Middle frontal gyrus (tissue), 1 donor: ENCODE measurements around the gene NLGN1.
"Not testable (repeated sequence)": the region's sequence is repeated elsewhere in the genome, so short reads cannot be mapped to it uniquely, and the experiment has no call there.

Experiments used
- DNase-seq: peaks from one replicate; pipeline ENCODE4 v3.0.0-alpha.2; 2015; ENCODE audit warnings: low spot score; ENCODE audit errors: extremely low spot score

Gene NLGN1

DNA sequence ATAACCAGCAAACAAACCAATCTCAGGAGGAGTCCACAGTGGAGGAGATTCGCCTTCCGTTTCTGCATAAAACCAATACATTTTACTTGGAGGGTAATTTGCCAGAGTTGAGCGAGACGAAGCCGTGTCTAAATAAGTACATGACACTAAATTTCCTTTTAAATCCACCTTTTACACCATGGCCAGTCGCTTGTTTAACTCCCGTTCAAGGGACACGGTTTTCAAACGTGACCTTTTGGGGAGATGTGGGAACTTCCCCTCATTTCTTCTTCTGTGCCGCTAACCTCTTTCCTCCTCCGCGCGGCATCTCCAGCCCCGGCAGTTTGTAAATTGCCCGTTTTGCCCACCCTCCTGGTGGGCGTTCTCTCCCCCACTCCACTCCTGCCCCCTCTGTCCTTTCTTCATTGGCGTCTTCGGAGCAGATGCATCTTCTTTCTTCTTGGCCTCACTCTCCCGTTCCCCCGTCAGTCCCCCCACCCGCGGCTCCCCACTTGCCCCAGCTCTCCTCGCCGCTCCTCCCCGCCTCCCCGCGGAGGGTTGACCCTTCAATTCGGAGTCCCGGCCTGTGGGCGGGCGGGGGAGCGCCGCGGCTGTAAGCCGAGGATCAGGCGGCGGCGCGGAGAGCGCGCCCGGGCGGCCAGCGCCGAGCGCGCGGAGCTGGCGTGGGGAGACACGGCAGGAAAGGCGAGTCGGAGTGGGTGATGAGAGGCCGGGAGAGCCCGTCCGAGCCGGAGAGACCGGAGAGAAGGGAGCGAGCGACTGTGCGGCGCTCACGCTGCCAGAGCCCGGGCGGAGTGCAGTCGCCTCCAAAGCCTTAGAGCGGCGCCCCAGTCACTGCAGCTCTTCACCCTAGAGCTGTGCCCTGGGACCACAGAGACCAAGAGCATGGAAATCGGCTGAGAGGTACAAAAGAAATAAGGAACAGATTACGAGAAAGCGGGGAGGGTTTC lies at the start of gene NLGN1:
NLGN1 (plus strand) TSS at position 584 of the 950 bp plus-strand sequence.
- peak; percentile 63 for DNase-seq

DNA sequence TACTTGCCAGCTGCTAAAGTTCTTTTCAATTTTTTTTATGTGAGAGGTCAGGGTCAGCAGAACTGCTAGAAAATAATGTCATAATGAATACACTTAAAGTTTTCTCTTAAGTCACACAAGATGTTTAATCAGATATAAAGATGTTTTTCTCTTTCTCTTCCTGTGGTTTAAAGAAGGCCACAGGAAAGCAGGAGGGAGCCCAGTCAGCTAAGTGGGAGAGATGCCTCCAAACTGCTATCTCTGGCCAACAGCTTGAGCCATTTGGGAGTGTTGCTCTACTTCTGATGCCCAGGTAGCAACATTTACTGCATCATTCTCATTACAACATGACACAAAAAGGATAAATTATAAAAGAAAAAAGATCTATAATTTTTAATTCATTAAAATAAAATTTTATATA lies 45.7 kb upstream of the NLGN1 start:
- no peak for DNase-seq

DNA sequence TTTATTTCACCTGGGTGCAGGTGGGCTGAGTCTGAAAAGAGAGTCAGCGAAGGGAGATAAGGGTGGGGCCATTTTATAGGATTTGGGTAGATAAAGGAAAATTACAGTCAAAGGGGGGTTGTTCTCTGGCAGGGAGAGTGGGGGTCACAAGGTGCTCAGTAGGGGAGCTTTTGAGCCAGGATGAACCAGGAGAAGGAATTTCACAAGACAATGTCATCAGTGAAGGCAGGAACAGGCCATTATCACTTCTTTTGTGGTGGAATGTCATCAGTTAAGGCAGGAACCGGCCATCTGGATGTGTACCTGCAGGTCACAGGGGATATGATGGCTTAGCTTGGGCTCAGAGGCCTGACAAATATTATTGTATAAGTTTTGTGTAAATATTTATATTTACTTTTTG lies 44.4 kb upstream of the NLGN1 start:
- not testable (repeated sequence) for DNase-seq

DNA sequence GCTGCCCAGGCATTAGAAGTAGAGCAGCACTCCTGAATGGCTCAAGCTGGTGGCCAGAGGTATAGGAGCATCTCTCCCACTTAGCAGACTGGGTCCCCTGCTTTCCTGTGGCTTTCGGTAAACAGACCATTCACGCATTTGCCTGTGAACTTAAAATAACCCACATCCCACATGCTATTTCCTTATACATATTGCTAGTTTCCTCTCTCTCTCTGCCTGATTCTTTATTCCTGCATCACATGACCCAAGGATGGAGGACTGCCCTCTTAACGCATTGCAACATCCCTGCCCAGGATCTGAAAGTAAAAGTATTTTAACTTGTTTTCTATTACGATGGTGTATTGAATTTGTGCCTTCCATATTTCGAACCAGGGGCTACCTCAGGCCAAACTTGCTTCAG lies 43.4 kb upstream of the NLGN1 start:
- DNase-seq, result no peak

DNA sequence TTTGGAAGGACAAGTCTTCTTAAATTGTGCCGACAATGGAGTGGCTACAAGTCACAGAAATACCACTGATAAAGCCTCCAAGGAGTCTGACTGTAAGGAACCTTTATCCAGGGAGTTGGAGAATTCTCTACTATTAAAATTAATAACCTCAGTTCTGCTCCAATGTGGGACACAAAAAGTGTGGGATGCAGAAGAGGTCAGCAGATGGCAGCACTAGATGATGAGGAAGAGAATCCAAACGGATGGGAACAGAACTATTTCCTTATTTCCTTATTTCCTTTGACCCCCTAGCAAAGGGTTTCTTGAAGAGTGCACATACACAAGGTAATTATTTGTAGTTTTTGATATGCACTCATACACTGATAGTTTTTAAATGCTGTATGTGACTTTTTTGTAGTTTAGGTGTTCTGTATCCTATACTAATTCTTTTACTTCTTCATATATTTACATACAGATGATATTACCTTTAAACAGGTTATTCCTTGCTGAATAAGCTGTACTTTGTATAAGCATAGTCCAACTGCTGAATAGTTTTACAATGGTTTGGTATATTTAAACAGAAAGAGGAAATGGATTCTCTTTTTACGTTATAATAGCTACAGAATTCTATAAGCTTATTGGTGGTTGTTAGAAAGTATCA lies 25.6 kb upstream of the NLGN1 start:
- DNase-seq, result no peak

DNA sequence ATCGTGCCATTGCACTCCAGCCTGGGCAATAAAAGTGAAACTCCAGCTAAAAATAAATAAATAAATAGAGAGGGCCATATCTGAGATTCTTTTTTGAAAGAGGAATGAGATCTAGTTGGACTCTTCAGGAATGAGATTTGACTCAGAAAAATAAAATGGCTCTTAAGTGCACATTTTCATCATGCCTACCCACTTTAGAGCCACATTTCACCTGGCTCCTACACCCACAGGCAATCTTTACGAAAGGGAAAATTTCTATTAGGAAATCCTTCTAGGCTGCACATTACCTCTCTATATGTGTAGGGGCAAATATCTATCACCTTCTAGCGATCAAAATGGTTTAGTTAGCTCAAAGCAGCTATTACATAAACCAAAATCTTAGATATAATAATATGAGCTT lies 16.9 kb upstream of the NLGN1 start:
- no peak for DNase-seq

DNA sequence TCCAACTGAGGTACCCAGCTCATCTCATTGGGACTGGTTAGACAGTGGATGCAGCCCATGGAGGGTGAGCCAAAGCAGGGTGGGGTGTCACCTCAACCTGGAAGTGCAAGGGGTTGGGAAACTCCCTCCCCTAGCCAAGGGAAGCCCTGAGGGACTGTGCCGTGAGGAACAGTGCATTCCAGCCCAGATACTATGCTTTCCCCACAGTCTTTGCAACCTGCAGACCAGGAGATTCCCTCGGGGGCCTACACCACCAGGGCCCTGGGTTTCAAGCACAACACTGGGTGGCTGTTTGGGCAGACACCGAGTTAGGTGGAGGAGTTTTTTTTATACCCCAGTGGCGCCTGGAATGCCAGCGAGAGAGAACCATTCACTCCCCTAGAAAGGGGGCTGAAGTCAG lies 15.6 kb upstream of the NLGN1 start:
- DNase-seq, result not testable (repeated sequence)

DNA sequence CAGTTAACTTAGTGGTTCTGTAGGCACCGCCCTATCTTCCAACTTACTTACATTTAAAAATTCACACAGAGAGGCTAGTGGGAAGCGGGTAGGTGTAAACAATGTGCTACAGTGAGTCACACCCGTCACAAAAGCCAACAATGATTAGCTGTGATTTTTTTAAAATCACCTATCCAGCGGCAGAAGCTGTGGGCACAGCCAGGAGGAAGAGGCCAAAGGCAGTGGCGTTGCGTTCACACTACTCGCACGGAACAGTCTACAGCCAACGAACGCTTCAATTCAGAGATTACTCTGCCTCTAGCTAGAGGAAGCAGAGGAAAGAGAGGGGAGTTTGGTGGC lies 2.5 kb upstream of the NLGN1 start:
- no peak for DNase-seq

DNA sequence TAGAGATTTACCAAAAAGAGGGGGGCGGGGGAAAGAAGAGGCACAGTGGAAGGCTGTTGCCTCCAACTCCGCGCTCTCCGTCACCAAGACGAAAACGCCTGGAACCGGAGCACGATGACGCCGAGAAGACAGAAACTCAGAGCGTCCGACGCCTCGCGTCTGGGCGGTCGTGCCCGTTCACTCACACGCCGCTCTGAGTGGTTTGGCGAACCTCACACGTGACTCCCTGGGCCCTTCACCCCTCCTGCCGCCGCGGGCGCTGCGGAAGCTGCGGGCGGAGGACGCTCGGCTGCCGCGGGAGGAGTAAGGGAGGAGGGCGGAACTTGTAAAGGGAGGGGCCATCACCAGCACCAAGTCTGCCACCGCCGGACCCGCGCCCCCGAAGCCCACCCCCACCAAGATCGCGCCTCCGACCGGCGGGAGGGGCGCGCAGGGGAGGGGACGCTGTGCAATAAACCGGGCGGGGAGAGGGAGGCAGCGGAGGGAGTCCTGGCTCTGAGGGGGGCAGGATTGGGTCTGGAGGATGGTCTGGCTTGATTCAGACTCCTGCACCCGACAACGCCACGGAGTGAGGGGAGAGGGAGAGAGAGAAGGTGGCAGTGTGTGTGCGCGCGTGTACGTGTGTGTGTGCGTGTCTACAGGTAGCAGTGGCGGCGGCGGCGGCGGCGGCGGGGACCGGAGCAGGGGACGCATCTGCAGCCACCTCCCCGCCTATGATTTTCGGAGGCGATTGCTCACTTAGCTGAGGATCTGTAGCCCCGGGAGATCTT lies 1.9 kb upstream of the NLGN1 start:
- peak; percentile 92 for DNase-seq

DNA sequence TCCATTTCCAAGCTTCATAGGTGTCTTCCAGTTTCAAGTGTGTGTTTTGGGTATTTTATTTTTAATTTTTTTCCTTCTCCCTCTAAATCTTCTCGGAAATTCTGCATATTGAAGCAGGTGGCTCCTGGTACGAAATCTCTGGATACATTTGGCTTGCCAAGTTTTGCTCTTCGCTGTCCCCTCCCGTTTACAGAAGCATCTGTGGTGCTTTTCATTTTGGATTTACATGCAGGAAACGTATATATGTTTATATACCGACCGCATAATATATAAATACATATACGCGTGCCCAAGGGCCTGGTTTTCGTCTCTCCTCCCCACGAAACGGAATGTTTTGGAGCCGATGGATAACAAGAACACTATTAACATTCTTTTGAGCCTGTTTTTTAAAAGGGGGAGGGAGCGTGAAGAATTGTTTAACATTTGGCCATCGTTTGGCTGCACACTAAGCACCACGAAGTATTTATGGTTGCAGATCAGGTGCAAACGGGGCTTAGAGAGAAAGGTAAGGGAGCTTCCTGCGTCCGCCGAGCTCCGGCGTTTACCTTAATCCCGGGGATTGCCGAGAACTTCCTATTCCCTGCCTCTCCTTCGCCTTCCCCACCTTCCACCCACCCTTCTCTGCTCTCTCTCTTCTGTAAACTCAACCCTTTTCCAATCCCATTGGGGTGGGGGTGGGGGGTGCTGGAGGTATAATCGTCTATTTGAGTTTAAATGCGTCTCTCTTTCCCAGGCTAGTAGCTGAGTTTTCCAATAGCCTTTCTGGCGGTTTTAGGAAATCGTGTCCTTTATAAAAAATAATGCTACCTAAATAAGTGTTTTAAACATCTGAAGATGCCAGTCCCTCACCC lies 1.1 kb upstream of the NLGN1 start:
- no peak for DNase-seq

DNA sequence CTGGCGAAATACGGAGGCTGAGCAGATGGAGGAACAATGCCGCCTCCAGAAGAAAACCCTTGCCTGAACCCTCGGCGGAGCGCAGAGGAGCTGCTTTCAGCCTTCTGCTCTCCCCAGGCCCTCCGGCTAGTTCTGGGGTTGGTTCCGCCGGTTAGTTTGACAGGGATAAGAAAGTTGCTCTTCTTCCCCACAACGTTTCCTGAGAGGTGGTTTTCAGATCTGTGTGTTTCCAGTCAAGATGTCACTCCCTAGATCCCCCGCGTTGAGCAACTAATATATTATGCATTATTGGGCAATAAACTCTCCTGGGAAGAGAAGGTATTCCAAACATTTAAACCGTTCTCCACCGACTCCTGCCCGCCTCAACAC lies 551 bp downstream of the NLGN1 start:
- no peak for DNase-seq

DNA sequence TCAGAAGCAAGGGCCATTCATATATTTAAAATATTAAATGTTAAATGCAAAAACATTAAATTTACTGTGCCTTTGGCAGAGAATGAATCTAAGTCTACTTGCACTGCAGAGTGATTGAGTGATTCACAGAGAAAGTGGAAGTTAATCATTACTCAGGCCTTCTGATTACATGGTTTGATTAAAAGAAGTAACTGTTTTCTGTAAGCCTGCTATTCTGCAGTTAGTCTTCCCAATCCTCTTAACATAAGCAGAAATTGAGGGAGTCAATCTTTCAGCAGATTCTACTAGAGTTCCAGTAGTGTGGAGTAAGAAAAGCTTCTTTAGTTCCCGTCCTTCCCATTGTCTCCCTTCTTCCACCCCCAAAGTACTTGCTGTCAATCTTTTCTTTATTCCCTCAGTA lies 1.5 kb downstream of the NLGN1 start:
- no peak for DNase-seq

DNA sequence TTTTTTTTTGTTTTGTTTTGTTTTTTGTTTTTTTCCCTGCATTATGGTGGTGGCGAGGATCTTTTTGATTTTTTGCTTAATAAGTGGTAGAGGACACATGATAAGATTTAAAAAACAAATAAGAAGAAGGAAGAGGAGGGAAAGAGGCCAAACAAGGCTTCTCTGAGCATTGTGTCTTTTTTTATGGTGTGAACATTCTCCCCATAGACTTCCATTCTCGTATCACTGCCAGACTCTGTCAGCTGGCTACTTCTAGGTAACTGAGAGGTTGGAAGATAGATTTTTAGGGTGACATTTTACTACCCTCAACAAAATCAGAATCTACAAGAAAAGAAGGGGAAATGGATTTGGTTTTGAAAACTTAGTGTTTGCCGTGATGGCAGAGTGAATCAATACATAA lies 3.8 kb downstream of the NLGN1 start:
- no peak for DNase-seq

DNA sequence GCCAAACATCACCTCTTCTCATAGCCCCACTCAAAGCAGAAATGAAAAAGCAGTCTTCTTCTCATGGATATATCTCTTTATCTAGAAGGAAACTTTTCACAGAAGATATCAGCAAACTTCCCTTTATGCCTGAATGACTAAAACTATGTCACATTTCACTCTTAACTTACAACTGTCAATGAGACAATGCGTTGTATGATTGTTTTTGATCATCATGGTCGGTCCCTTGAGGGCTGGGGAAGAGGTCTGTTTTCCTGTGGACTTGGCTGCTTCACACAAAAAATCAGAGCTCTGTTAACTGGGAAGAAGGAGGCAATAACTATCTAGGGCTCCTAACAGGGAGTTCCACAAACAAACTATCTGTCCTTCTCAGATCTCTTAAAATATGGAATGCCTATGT lies 5.1 kb downstream of the NLGN1 start:
- DNase-seq, result no peak

DNA sequence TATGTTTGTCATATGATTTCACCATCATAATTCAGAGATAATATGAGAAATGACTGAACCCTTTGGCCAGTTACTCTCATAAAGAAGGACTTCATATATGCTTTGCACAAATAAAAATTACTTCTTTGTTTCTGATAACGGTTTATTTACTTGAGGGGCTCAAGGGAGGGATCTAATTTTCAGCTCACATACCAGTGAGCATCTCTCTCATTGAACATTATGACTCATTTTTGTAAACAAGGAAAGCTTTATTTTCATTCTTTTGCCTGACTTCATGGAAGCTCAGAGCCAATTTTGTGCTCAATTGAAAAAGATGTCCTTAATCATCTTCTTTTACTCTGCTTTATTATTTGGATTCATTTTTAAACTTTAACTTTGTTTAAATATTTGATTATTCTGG lies 5.8 kb downstream of the NLGN1 start:
- no peak for DNase-seq

DNA sequence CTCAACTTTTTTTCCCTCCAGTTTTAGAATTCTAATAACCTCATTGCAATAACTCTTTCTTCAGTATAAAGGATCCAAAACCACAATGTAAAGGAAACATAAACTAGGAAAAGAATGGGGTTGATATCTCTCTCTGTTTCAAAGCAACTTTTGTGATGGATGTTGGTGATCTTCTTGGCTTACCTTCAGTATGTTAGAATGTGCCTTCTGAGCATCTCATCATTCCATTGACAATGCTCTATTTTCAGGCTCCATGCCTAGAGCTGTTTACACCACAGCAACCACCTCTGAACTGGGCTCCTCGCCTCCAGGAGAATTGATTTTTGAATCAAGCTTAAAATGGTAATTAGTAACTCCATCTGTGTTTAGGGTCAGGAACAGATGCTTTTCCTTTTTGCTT lies 6.6 kb downstream of the NLGN1 start:
- no peak for DNase-seq

DNA sequence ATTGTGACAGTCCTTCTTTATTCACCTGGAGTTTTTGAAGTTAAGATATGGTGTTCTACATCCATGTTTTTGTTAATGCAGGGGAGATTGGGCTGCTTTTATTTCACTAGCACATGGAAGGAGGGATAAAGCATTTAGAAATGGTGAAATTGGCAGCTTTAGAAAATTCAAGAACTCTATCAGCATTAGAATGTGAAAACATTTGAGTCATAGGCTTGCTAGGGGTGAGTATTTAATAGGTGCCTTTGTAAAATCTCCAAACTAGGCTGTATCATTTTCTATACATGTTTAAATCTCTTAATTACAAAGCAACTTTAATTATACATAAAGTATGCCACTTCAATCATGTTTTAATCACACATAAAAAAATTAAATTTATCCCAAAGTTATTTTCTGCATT lies 12.9 kb downstream of the NLGN1 start:
- DNase-seq, result no peak

DNA sequence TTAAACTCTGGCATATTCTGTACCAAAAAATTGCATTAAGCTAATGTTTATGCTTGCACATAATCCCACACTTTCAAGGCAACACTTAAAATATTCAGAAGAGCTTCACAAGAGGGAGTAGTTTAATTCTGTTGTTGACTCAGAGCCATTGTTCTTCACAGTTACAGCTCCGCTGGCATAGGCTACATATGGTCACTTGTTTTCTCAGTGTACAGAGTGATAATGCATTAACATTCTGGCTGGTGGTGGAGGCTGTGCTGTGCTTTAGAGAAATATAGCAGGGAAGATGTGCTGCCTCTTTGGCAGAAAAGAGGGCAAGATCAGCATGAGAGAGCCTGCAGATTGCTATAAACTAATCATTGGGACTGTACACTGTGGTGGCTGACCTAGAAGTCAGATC lies 13.3 kb downstream of the NLGN1 start:
- DNase-seq, result peak; percentile 65

DNA sequence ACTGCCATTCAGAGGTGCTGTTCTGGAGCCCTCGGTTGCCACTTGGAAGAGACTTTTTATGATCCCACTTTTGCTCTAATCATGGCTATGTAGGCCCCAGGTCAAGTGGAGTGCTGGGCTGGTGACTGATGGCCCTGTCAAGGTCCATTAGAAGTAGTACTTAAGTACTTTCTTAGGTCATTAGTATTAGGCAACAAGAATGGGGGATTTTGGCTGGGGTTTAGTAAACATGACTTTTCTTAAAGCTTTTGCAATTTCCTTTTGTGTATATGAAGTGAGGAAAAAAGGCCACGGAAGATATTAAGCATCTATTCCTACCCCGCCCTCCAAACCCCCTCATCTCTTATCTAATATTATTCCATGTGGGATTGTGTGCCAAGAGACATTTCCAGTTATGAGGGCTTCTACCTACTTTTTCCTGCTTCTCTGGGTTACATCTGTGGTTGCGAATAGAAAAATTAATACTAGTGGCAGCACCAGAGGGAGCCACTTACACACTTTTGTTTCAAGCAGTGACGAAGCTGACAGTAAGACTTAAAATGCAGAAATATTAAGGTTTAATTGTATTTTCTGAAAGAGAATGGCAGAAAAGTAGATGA lies 13.9 kb downstream of the NLGN1 start:
- DNase-seq, result no peak

DNA sequence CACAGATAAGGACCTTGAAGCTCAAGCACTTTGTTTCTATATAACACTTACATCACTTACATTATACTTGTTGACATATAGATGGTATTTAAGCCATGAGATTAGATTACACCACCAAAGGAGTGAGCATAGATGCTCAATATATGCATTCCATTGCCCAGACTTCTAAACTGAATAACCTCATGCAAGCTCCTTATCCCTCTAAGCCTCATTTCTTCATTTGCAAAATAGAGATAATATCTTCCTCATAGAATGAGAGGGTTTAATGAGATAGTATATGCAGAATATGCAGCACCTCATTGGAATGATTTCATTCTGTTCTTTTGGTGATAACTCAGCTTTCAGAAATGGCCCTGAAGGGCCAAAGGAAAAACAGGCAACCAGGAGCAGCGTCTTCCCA lies 18.5 kb downstream of the NLGN1 start:
- no peak for DNase-seq

DNA sequence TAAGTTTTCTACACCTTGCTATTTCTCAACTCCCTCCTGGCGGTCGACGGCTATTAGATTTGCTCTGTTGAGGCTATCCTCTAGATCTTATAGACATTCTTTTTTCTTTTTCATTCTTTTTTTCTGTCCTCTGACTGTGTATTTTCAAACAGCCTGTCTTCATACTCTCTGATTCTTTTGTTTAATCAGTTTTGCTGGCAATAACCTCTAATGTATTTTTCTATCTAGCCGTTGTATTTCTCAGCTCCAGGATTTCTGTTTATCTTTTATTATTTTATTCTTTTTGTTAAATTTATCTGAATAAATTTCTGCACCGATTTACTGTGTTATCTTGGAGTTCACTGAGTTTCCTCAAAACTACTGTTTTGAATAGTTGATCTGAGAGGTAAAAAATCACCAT lies 31.5 kb downstream of the NLGN1 start:
- no peak for DNase-seq
